ENCODE data around the gene KCNG2. TPM values are rescaled to one million over a fixed set of nuclear protein-coding genes. Genes with fewer than 3 reads are reported as not detected.

The KCNG2 gene
- polyA plus RNA-seq, 1 of the 3 experiments (the other 2 are of a cell fraction), result not detected

GRCh38 chr18:79890674-79891073 is 92.9 kb downstream of the KCNG2 start:
- Histone ChIP-seq H3K9me3 (0 out of 2 replicates have a peak, but pooled peaks cover 6% of the 10 kb centered on the region), H3K4me1 (ENCODE audit: control insufficient read depth in 1 of 2, insufficient read depth in 2 of 2, low read depth in 1 of 2, low read length in 1 of 2) (no peaks in the 10 kb centered on the region), H3K27me3 (ENCODE audit: insufficient read depth) (peaks cover under 1% of the 10 kb centered on the region; the same call in 1 of the 2 replicates), H4K20me1 (ENCODE audit: insufficient read depth) (no peaks in the 10 kb centered on the region), H3K9ac (no peak overlapping the region), H3K36me3 (replicated peaks in 1 of 2; ENCODE audit: control insufficient read depth in 1 of 2, insufficient read depth in 2 of 2, low read length in 1 of 2) (no peaks in the 10 kb centered on the region), H3K79me2 (ENCODE audit: insufficient read depth) (no peaks in the 10 kb centered on the region), H3K4me3 (ENCODE audit: low read depth in 2 of 2, low read length in 1 of 2) (no peak overlapping the region), H3F3A (replicated peaks; ENCODE audit: insufficient read depth) (no peaks in the 10 kb centered on the region), H3K4me2 (no peak overlapping the region), H3K27ac (ENCODE audit: low read depth in 2 of 2, low read length in 1 of 2) (no peak overlapping the region), H3K9me2 (no peaks in the 10 kb centered on the region), H2AFZ (ENCODE audit: low read depth) (no peak overlapping the region)
- ChIA-PET POLR2A (no interaction called here), CTCF (no interaction called here)
- DNase-seq, result no peak
- WGBS (ENCODE audit: low lambda C conversion rate), result 50% methylated on average over 5 of the region's 5 CpGs
- no peak for TF ChIP-seq FOSL2 (IDR thresholded peaks at IDR 0.05; ENCODE audit: borderline replicate concordance, low read depth)

DNA sequence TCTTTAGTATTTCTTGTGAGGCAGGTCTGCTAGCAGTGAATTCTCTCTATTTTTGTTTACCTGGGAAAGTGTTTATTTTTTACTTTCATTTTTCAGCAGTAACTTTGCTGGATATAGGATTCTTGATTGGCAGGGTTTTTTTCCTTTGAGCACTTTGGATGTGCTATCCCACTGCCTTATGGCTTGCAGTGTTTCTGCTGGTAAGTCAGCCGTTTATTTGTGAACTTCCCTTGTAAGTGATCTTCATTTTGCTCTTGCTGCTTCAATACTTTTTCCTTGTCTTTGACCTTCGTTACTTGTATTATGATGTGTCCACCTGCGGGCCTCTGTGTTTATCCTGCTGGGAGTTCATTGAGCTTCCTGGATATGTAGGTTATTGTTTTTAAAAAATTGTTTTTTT is 99.0 kb downstream of the KCNG2 start:
- 0 out of 2 replicates have a peak, but pooled peaks cover 19% of the 10 kb centered on the region for H3K9me3 ChIP-seq
- no peak for DNase-seq
- no peaks in the 10 kb centered on the region for H3K27me3 ChIP-seq (ENCODE audit: insufficient read depth)
- CTCF ChIA-PET, result no interaction called here
- H4K20me1 ChIP-seq (ENCODE audit: insufficient read depth), result no peaks in the 10 kb centered on the region
- POLR2A ChIA-PET, result no interaction called here
- H3K9me2 ChIP-seq, result no peaks in the 10 kb centered on the region
- H3K27ac ChIP-seq (ENCODE audit: low read depth in 2 of 2, low read length in 1 of 2), result no peak overlapping the region
- TF ChIP-seq EZH2phosphoT487 (IDR thresholded peaks at IDR 0.05; ENCODE audit: borderline replicate concordance, low read depth) (no peak), POLR2AphosphoS5 (IDR thresholded peaks at IDR 0.05; ENCODE audit: low read depth, low read length) (no peak), USF2 (IDR thresholded peaks at IDR 0.05; ENCODE audit: borderline replicate concordance, low read depth, low read length) (no peak)
- H3K9ac ChIP-seq, result no peak overlapping the region
- WGBS (ENCODE audit: low lambda C conversion rate), result 46% methylated on average over 3 of the region's 3 CpGs
- no peaks in the 10 kb centered on the region for H3K36me3 ChIP-seq (replicated peaks in 1 of 2; ENCODE audit: control insufficient read depth in 1 of 2, insufficient read depth in 2 of 2, low read length in 1 of 2)
- H3K79me2 ChIP-seq (ENCODE audit: insufficient read depth), result no peaks in the 10 kb centered on the region
- no peaks in the 10 kb centered on the region for H3K4me1 ChIP-seq (ENCODE audit: control insufficient read depth in 1 of 2, insufficient read depth in 2 of 2, low read depth in 1 of 2, low read length in 1 of 2)
- no peaks in the 10 kb centered on the region for H3F3A ChIP-seq (replicated peaks; ENCODE audit: insufficient read depth)
- H3K4me3 ChIP-seq (ENCODE audit: low read depth in 2 of 2, low read length in 1 of 2), result no peak overlapping the region
- no peak overlapping the region for H3K4me2 ChIP-seq
- H2AFZ ChIP-seq (ENCODE audit: low read depth), result no peak overlapping the region

GRCh38 chr18:79897940-79898625 is 100.3 kb downstream of the KCNG2 start:
- Histone ChIP-seq H3K9me2 (no peaks in the 10 kb centered on the region), H3K27me3 (ENCODE audit: insufficient read depth) (no peaks in the 10 kb centered on the region), H3K36me3 (replicated peaks in 1 of 2; ENCODE audit: control insufficient read depth in 1 of 2, insufficient read depth in 2 of 2, low read length in 1 of 2) (no peaks in the 10 kb centered on the region), H3K9me3 (0 out of 2 replicates have a peak, but pooled peaks cover 19% of the 10 kb centered on the region), H3K79me2 (ENCODE audit: insufficient read depth) (no peaks in the 10 kb centered on the region), H4K20me1 (ENCODE audit: insufficient read depth) (no peaks in the 10 kb centered on the region), H3K4me1 (ENCODE audit: control insufficient read depth in 1 of 2, insufficient read depth in 2 of 2, low read depth in 1 of 2, low read length in 1 of 2) (no peaks in the 10 kb centered on the region), H3K4me3 (ENCODE audit: low read depth in 2 of 2, low read length in 1 of 2) (no peak overlapping the region; a peak in 1 of 4 replicates), H3F3A (replicated peaks; ENCODE audit: insufficient read depth) (no peaks in the 10 kb centered on the region), H3K4me2 (no peak overlapping the region), H2AFZ (ENCODE audit: low read depth) (no peak overlapping the region), H3K27ac (ENCODE audit: low read depth in 2 of 2, low read length in 1 of 2) (no peak overlapping the region), H3K9ac (no peak overlapping the region)
- ChIA-PET CTCF (no interaction called here), POLR2A (no interaction called here)
- DNase-seq, result no peak
- 90% methylated on average over 13 of the region's 15 CpGs for WGBS (ENCODE audit: low lambda C conversion rate)
- TF ChIP-seq TCF12 (IDR thresholded peaks at IDR 0.05), result no peak
- no peak for TF ChIP-seq SIN3A (IDR thresholded peaks at IDR 0.05; ENCODE audit: borderline replicate concordance, low read depth, low read length)
- no peak for TF ChIP-seq POLR2AphosphoS5 (IDR thresholded peaks at IDR 0.05; ENCODE audit: low read depth, low read length)
- TF ChIP-seq JUND (IDR thresholded peaks at IDR 0.05), result no peak
- TF ChIP-seq EP300 (IDR thresholded peaks at IDR 0.05; ENCODE audit: borderline replicate concordance in 1 of 2, low read depth in 1 of 2, low read length in 1 of 2), result no peak
- TF ChIP-seq YY1 (IDR thresholded peaks at IDR 0.05; ENCODE audit: low read depth), result no peak
- no peak for TF ChIP-seq MEF2A (IDR thresholded peaks at IDR 0.05; ENCODE audit: borderline replicate concordance, low read depth)
- TF ChIP-seq NFIC (IDR thresholded peaks at IDR 0.05; ENCODE audit: borderline replicate concordance), result no peak
- TF ChIP-seq FOXJ3 (CRISPR knock-in tag; IDR thresholded peaks at IDR 0.05), result no peak
- TF ChIP-seq MAX (IDR thresholded peaks at IDR 0.05; ENCODE audit: low read depth), result no peak
- no peak for TF ChIP-seq FOSL2 (IDR thresholded peaks at IDR 0.05; ENCODE audit: borderline replicate concordance, low read depth)
- no peak for TF ChIP-seq GABPA (IDR thresholded peaks at IDR 0.05; ENCODE audit: low read depth)
- TF ChIP-seq IRF3 (IDR thresholded peaks at IDR 0.05; ENCODE audit: low read depth, low read length), result no peak
- TF ChIP-seq, protein P1, sequence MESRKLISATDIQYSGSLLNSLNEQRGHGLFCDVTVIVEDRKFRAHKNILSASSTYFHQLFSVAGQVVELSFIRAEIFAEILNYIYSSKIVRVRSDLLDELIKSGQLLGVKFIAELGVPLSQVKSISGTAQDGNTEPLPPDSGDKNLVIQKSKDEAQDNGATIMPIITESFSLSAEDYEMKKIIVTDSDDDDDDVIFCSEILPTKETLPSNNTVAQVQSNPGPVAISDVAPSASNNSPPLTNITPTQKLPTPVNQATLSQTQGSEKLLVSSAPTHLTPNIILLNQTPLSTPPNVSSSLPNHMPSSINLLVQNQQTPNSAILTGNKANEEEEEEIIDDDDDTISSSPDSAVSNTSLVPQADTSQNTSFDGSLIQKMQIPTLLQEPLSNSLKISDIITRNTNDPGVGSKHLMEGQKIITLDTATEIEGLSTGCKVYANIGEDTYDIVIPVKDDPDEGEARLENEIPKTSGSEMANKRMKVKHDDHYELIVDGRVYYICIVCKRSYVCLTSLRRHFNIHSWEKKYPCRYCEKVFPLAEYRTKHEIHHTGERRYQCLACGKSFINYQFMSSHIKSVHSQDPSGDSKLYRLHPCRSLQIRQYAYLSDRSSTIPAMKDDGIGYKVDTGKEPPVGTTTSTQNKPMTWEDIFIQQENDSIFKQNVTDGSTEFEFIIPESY (IDR thresholded peaks at IDR 0.05; ENCODE audit: borderline replicate concordance, low read depth), result no peak
- no peak for TF ChIP-seq TEAD4 (IDR thresholded peaks at IDR 0.05; ENCODE audit: borderline replicate concordance, insufficient read depth)
- no peak for TF ChIP-seq MXI1 (IDR thresholded peaks at IDR 0.05; ENCODE audit: low read depth, low read length)

Data from SK-N-SH (cell line).